Peyer's patch (tissue), 4 donors: ENCODE measurements around the gene UBE2A. TPM values are rescaled to one million over a fixed set of nuclear protein-coding genes. Genes with fewer than 3 reads are reported as not detected.

Experiments used
- DNase-seq, 3 donors: peaks; one replicate each; pipeline ENCODE4 v3.0.0-alpha.2; 2017 to 2019
- H3K27ac ChIP-seq, 4 donors: fragments of 200-600 bp; sonication (generic); one replicate each; pipeline ENCODE4 v1.5.1; 2016 to 2019
- H3K27me3 ChIP-seq, 2 donors: fragments of 200-600 bp; sonication (generic); one replicate each; pipeline ENCODE4 v1.5.1; 2019
- H3K36me3 ChIP-seq, 3 donors: fragments of 200-600 bp; sonication (generic); one replicate each; pipeline ENCODE4 v1.5.1; 2016 to 2019
- H3K4me1 ChIP-seq, 4 donors: fragments of 200-600 bp; sonication (generic); one replicate each; pipeline ENCODE4 v1.5.1; 2016 to 2019
- H3K4me3 ChIP-seq, 4 donors: fragments of 200-600 bp; sonication (generic); 1 replicate in 3 of 4; 2 replicates in 1 of 4; pipeline ENCODE4 v1.5.1; 2016 to 2019; ENCODE audit warnings: mild to moderate bottlenecking in 1 of 4
- H3K9me3 ChIP-seq, 4 donors: fragments of 200-600 bp; sonication (generic); one replicate each; pipeline ENCODE4 v1.5.1; 2016 to 2019; ENCODE audit warnings: mild to moderate bottlenecking in 1 of 4
- CTCF ChIP-seq, 6 experiments: fragments of 450-650 bp in 4 of 6; fragments of 200-600 bp in 2 of 6; sonication (generic) in 1 of 6; IDR thresholded peaks; one replicate each; pipeline ENCODE4 v1.5.1; 2017 to 2019; ENCODE audit warnings: antibody characterized with exemption in 6 of 6, mild to moderate bottlenecking in 3 of 6, moderate library complexity in 1 of 6
- POLR2A ChIP-seq, 2 donors: fragments of 450-650 bp; IDR thresholded peaks; one replicate each; pipeline ENCODE4 v1.5.1; 2017; ENCODE audit warnings: antibody characterized with exemption in 2 of 2, mild to moderate bottlenecking in 2 of 2, moderate library complexity in 2 of 2
- total RNA-seq, 4 donors: library from RNA; depleted of rRNA; stranded (reverse); fragments of >200 nt; gene quantifications; one replicate each; pipeline ENCODE4 v1.1.0, GENCODE V29; 2016

Gene UBE2A
- 10 to 100 TPM; 33.8 to 49.0 (median 35.7) TPM for total RNA-seq

- H3K36me3 ChIP-seq, result no peaks in the 10 kb centered on the region
- no peaks in the 10 kb centered on the region for H3K9me3 ChIP-seq
- TF ChIP-seq POLR2A (IDR thresholded peaks at IDR 0.05), result peak; percentile 79 to 85
- peak in 4 of 6 experiments; percentile 21 to 48 (median 36) for TF ChIP-seq CTCF (IDR thresholded peaks at IDR 0.05)
- DNase-seq, result peak; percentile 89 to 96 (median 90)
- H3K4me1 ChIP-seq, result peaks cover 0 to 13% (median 3%) of the 10 kb centered on the region in 4 donors
- peak within 1 kb of the TSS; percentile 65 to 89 (median 82) for H3K4me3 ChIP-seq
- peak within 1 kb of the TSS; percentile 88 to 96 (median 94) for H3K27ac ChIP-seq
- H3K27me3 ChIP-seq, result no peaks in the 10 kb centered on the region
These were observed at the start of gene UBE2A for GRCh38 chrX:119574394-119575266. TSS of gene UBE2A (plus strand) at chrX:119574563. CDS start at chrX:119574712, 149 bp downstream.

- Histone ChIP-seq H3K4me1 (no peaks in the 10 kb centered on the region), H3K36me3 (no peaks in the 10 kb centered on the region), H3K9me3 (no peaks in the 10 kb centered on the region), H3K27me3 (no peaks in the 10 kb centered on the region), H3K27ac (no peak overlapping the region), H3K4me3 (no peak overlapping the region)
- DNase-seq, result no peak
- no peak for TF ChIP-seq POLR2A (IDR thresholded peaks at IDR 0.05)
- TF ChIP-seq CTCF (IDR thresholded peaks at IDR 0.05), result no peak
These were observed 44.8 kb upstream of the UBE2A start for GRCh38 chrX:119529345-119530276.

GRCh38 chrX:119537487-119537886, 36.9 kb upstream of the UBE2A start:
- H3K27ac ChIP-seq, result no peak overlapping the region
- DNase-seq, result no peak
- H3K4me1 ChIP-seq, result no peaks in the 10 kb centered on the region

GRCh38 chrX:119539872-119540271, 34.5 kb upstream of the UBE2A start:
- Histone ChIP-seq H3K27ac (no peak overlapping the region), H3K4me3 (no peak overlapping the region), H3K9me3 (no peaks in the 10 kb centered on the region), H3K27me3 (no peaks in the 10 kb centered on the region), H3K36me3 (peaks cover 0 to 3% (median 0%) of the 10 kb centered on the region in 3 donors), H3K4me1 (no peaks in the 10 kb centered on the region)
- TF ChIP-seq POLR2A (IDR thresholded peaks at IDR 0.05) (no peak), CTCF (IDR thresholded peaks at IDR 0.05) (no peak)
- DNase-seq, result no peak

More at GRCh38 chrX:119537487-119537886, 36.9 kb upstream of the UBE2A start:
- Histone ChIP-seq H3K36me3 (peaks cover 0 to 3% (median 0%) of the 10 kb centered on the region in 3 donors), H3K27me3 (no peaks in the 10 kb centered on the region), H3K4me3 (no peak overlapping the region), H3K9me3 (no peaks in the 10 kb centered on the region)
- TF ChIP-seq CTCF (IDR thresholded peaks at IDR 0.05) (no peak), POLR2A (IDR thresholded peaks at IDR 0.05) (no peak)

GRCh38 chrX:119541188-119541587, 33.2 kb upstream of the UBE2A start:
- Histone ChIP-seq H3K36me3 (peaks cover 0 to 3% (median 0%) of the 10 kb centered on the region in 3 donors), H3K27ac (no peak overlapping the region), H3K4me1 (no peaks in the 10 kb centered on the region), H3K4me3 (no peak overlapping the region), H3K27me3 (no peaks in the 10 kb centered on the region), H3K9me3 (no peaks in the 10 kb centered on the region)
- DNase-seq, result no peak
- no peak for TF ChIP-seq POLR2A (IDR thresholded peaks at IDR 0.05)
- no peak for TF ChIP-seq CTCF (IDR thresholded peaks at IDR 0.05)
